Stimulated activated CD8-positive, alpha-beta memory T cell treated with anti-CD3 and anti-CD28 coated beads, Interleukin-7, amount 100 ng/mL, for 24 hours (primary cell): ENCODE measurements around the gene PLCB2.

Experiments
- DNase-seq: peaks from one replicate; pipeline ENCODE4 v3.0.0-alpha.2; 2020; ENCODE audit warnings: low read depth

PLCB2 gene

GRCh38 chr15:40303576-40303975, 4.2 kb downstream of the PLCB2 start:
- no peak for DNase-seq

DNA sequence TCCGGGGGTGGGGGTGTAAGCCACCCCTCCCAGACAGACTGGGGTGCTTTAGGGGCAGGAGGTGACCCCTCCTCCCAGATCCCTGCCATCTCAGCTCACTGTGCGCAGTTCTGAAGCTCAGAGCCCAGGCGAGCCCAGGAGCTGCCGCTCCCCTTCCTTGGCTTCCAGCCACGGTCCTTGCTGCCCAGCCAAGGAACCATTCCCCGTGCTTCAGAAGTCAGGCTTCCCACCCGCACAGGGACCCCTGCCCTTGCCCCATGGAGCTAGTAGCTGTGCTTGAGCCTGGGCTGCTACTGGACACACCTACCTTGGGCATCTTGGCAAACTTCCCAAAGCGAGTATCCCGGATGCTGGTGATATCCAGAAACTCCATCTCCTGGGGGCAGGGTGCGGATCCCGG, 4.8 kb downstream of the PLCB2 start:
- no peak for DNase-seq

DNA sequence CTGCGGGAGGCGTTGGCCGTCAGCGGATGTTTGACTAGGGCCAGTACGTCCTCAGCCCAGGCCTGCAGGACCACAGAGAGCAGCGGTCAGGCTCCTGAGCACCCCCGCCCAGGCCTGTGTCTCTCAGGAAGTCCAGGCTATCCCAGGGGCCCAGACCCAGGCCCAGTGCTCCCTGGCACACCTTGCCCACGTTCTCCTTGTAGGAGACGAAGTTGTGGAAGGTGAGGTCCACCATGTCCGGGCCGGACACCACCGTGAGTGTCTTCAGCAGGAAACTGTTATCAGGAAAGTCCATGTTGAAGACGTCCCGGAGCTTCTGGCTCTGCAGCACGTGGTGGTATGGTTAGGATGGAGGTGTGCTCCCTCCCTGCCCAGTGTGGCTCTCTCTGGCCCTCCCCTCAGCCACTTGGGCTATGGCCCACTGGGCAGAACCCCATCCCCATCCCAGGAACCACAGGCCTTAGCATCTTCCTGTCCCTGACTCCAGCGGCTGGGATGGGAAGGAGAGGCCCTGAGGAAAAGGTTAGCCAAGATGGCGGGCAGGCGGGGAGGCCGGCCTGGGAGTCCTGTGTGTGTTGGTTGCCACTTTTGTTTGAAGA, 5.3 kb downstream of the PLCB2 start:
- no peak for DNase-seq

DNA sequence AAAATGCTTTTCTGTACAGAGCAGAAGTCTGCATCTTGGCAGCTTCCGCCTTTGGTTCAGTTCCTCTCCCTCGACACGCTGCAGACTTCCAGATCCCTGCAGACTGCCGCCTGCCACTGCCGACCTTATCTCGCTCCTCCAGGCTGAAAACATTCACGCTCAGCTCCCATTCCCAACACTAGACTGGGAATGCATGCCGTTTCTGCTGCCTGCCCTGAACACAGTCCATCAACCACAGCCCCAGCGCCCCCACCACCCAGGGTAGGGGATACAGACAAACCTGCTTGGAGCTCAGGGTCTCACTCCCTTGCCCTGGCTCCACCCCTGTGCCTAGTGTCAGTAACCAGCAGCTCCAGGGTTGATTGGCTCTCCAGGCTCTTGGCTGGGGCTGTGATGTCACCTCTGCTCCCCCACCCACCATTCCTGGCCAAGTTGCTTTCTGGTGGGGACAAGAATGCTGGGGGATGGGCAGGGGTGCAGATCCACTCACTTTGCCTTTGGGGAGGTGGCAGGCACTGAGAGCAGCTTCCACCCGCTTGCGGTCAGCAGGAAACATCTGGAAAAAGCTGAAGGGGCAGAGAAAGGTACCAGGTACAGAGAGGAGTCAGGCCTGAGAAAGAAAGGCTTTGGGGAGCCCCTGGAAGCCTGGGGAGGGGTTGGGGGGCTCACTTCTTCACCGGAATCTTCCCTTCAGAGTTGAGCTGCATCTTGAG, 6.1 kb downstream of the PLCB2 start:
- no peak for DNase-seq

DNA sequence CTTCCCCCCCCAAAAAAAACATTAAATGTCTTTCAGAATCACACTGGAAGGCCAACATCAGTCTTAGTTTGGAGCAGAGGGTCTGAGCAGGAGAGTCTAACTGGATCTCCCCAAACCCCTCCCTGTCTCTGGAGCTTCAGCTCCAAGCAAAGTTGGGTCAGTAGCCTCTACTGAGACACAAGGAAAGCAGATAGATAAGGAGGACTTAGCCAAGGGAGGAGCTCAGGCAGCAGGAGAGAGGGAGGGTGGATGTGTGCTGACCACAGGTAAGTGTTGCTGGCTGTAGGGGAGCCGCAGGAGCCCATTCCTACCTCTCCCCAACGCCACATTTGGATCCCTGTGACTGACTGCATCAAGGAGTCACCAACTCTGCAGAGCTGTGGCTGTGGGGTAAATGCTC, 7.0 kb downstream of the PLCB2 start:
- DNase-seq, result no peak

DNA sequence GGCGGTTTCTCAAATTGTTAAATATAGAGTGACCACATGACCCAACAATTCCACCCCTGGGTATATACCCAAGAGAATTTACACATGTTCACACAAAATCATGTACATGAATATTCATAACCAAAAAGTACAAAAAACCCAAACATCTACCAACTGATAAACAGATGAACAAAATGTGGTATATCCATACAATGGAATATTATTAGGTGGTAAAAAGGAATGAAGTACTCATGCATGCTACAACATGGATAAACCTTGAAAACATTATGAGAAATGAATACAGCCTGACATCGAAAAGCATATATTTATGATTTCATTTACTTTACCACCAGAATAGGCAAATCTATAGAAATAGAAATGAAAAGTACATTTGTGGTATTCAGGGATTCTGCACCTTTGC, 7.4 kb downstream of the PLCB2 start:
- no peak for DNase-seq

GRCh38 chr15:40298216-40298935, 9.4 kb downstream of the PLCB2 start:
- DNase-seq, result no peak

- DNase-seq, result no peak
Measured at GRCh38 chr15:40297356-40297755, 10.4 kb downstream of the PLCB2 start.

GRCh38 chr15:40296561-40297230, 11.0 kb downstream of the PLCB2 start:
- no peak for DNase-seq

DNA sequence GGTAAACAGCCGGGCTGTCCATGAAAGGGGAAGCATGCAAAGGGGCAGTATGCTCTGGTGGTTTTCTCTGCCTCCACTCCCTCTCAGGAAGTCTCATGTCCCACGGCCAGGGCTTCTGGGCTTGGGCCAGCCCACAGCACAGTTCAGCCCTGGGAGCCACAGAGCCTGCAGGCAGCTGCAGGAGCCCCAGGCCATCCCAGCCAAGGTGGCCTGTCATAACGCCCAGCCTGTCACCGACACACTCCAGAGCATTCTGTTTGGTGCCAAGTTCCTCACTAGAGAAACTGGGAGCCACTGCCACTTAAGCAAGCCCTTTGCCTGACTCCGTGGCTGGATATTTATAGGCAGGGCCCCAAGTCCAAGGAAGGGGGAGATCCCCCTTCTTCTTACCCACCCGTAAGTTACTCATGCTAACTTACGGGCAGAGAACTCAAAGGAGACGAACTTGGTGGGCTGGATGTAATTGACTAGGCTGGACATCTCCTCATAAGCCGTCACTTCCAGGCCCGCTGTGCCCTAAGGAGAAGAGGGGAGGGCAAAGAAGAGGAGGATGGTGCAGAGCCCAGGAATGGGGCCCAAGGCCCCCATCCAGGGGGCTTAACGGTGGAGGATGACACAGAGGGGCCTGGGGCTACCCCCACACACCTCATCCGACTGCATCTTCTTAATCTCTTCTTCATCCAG, 11.7 kb downstream of the PLCB2 start:
- no peak for DNase-seq

DNA sequence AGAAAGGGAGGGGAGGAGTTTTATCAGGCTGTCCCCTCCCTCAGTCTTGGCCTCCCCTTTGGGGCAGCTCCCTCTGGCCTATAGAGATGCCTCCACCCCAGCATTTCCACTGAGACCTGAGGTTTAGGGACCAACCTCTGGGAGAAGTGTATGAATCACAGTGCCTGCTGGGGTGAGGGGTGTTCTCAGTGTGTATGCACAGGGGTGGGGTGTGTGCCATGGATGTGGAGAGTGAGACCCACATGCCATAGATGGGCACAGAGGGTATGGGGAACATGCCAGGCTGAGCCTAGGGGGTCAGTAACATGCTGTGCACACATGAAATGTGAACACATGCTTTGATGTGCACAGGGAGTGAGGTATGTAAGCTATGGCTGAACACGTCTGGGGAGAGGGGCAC, 12.4 kb downstream of the PLCB2 start:
- DNase-seq, result no peak

DNA sequence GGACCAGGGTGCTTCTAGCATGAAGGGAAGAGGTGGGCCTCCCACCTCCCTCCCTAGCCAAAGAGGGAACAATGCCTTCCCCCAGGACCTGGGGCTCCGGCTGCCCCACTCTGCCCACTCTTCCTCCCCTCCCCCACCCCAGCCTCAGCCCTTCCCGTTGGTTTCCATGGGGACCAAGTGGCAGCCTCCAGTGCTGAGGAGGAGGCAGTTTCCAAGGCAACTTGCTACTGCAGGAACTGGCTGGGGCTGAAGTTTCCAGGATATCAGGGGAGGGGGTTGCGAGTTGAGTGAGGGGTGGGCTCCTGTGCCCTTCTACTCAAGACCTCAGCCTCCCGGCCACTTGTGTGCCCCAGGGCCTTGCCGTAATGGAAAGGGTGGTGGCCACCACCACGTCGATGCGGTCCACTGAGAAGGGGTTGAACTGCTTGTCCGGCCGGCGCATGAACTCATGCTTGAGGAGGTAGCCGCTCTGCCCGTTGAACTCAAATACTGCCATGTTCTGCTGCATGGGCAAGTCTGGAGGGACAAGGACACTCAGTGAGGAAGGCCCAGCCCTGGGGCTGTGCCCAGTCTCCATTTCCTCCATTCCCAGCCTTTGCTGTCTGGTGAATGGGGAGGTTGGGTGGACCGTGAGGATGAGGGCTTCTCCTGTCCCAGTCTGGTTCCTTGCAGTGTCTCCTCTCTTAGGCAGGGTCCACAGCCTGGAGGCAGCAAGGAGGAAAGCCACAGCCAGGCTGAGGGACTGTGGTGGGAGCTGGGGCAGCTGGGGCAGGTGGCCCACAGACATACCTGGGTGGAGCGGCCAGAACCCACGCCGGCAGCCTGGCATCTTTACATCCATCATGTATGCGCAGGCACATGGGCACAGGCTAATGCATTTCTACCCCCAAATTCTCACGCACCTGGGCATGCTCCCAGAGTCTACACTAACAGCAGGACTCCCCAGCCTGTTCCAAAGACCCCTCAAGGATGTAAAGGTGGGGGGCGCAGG, 13.5 kb downstream of the PLCB2 start:
- DNase-seq, result no peak

- DNase-seq, result no peak
Measured at GRCh38 chr15:40293006-40293405, 14.7 kb downstream of the PLCB2 start.

- DNase-seq, result no peak
Measured at GRCh38 chr15:40292246-40292645, 15.5 kb downstream of the PLCB2 start.

DNA sequence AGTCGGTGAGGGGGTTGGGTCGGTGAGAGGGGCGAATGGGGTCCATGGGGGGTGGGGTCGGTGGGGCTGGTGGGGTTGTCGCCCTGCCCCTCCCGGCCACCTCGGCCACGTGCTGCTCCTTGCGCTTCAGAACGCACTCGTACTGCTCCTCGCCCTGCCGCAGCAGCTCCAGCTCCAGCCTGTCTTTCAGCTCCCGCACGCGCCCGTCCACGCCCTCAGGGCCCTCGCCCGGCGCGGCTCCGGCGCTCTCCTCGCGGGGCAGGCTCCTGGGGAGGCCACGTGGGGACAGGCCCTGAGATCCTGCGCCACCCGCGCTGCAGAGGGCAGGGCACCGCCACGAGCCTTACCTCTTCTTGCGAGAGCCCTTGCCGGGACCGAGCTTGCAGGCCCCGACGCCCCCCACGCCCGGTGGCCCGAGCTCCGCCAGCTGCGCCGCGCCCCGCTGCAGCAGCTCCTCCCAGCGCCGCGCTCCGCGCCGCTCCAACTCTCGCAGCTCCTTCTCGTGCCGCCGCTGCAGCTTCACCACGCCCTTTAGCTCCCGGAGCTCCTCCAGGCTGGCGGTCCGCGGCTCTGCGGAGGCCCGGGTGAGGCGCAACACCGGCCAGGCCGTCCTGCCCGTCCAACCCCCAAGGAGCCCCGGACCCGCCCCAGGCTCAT, 16.7 kb downstream of the PLCB2 start:
- no peak for DNase-seq

DNA sequence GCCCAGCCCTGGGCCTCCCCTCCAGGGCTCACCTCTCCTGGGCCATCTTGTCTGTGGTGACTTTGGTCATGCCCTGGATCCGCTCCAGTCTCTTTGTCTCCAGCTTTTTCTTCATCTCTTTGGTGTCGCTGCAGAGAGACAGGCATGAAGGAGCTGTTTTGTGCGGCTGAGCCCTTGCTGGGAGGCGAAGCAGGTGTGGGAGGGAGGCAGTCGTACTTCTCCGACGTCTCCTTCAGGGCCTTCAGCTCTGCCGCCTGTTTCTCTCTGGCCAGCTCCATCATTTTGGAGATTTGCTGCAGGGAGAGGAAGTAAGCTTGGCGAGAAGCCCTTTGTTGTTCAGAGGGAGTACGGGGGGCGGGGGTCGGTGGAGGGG, 17.2 kb downstream of the PLCB2 start:
- no peak for DNase-seq

DNA sequence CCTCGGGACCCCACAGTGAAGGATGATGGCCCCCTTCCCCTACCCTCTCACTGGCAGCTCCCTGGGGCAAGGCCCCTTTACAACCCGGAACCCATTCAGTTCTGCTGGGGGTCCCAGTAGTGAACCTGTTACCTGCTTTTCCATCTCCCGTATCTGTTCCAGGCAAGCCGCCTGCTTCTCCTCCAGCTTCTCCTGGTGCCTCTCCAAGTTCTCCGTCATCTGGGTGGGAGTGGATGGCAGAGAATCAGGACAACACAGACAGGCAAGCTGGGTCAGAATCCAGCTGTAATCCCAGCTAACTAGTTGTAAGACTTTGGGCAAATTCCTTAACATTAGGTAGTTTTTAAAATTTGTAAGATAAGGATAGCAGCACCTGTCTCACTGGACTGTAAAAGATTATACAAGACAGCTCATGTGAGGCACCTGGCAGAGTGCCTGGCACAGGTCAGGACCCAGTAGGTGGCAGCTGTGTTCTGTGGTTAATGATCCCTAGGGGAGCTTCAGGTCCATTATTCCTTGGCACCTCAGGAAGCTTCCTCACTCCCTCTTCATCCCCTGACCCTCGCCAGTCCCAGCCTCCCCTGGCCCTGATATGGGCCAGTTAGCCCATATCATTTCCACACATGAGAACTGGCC, 18.5 kb downstream of the PLCB2 start:
- no peak for DNase-seq

DNA sequence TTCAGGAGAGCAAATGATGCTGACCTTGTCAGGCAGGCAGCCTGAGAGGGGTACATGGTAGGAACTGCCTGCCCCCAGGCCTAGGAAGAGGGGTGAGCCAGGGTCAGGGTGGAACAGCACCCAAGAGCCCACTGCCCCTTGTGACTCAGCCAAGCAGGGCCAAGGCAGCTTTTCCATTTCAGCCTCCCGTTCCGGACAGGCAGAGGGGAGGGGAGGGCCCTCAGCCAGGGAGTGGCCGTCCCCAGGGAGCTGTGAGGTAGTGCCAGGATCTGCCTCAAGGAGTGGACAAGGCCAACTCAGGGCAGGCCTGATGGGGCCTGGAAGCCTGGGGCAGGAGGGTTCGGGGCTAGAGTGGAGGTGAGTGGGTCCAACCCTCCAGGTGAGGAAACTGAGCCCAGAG, 19.8 kb downstream of the PLCB2 start:
- DNase-seq, result no peak

GRCh38 chr15:40287505-40287904, 20.2 kb downstream of the PLCB2 start:
- DNase-seq, result no peak

- DNase-seq, result no peak
Measured at GRCh38 chr15:40286794-40287193, 20.9 kb downstream of the PLCB2 start.
